GM19463 (cell line): ENCODE measurements around the gene BNC2.
"Not testable (repeated sequence)": the region's sequence is repeated elsewhere in the genome, so short reads cannot be mapped to it uniquely, and the experiment has no call there.

Experiments
- ATAC-seq: cut with Tn5 transposase; IDR thresholded peaks from one replicate; pipeline ENCODE4 v1.9.1; 2021; ENCODE audit warnings: mild to moderate bottlenecking, moderate library complexity; ENCODE audit not compliant: unreplicated experiment

Gene BNC2

DNA sequence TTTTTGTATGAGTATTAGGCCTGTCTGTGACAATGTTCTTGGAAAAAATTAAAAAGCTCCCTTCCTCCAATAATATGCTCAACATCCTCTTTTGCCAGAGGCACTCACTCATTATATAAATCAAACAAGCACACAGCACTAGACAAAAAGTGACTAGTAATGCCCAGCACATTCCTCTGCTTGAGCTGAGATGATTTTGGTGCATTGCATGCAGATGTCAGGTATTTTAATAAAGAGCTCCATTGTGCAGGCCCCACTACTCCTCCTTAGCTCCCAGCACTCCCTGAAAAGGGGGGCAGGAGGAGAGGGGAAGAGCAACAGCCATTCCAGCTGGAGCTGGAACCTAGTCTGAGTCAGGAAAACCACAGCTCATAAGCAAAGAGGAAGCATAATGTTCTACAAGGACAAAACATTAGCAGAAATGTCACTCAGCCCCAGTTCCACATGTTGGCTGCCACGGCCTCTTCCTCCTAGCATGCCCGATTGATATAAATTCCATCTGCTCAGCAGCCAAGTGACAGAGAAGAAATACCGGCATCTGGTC is 348.5 kb downstream of the BNC2 start:
- ATAC-seq = no peak

DNA sequence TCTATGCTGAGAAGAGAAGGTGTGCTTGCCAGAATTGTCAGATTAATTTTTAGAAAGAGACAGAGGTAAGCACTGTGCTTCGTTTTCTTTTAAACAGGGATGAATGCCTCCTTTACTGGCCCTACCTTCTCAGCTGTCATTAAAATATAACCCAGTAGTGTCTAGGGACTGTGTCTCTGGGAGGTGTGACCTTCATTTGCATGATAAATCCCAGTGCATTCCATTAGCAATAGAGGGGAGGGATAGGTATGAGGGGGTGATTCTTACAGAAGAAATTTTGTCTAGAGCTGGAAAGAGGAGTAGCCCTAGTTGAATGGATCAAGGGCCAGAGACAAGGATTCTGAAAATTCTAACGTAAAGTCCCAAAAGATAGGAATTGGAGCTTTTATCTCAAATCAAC is 351.5 kb downstream of the BNC2 start:
- no peak for ATAC-seq

GRCh38 chr9:16516891-16517290 is 353.6 kb downstream of the BNC2 start:
- ATAC-seq = no peak

DNA sequence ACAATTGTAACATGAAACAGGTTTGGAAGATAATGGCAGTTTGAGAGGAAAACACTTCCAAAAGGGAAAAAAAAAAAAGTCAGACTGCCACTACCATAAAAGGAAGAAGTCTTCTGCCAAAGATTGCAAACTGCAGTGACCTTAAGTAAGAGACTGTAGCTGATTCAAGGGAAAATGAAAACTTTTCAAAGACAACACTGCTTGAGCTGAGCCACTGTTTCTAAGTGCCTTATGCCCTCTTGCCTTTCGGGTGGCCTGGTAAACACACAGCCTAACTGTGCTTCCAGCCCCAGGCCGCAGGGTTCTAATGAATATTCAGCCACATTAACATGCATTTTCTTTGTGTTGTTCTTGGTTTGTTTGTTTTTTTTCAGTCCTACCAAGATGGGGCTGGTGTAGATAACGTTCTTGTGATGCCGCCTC is 354.6 kb downstream of the BNC2 start:
- no peak for ATAC-seq

GRCh38 chr9:16515207-16515606 is 355.3 kb downstream of the BNC2 start:
- ATAC-seq = no peak

GRCh38 chr9:16514131-16514530 is 356.3 kb downstream of the BNC2 start:
- ATAC-seq = no peak

DNA sequence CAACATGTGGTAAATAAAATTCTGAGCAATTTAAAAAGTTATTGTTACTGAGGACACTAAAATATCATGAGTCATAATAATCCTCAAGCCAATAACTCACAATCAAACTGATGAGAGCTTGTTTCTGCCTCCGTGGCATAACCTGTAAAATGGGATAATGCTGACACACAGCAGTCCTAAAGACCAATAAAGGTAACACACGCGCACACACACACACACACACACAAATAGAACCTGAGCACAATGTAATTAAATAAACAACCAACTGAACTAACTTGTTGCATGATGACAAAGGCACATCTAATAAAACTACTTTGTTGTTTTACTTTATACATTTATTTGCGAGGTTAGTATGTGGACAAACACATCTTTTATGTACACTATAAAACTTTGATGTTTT is 358.2 kb downstream of the BNC2 start:
- ATAC-seq = no peak

- no peak for ATAC-seq
Observed at GRCh38 chr9:16510482-16510881, 360.0 kb downstream of the BNC2 start.

DNA sequence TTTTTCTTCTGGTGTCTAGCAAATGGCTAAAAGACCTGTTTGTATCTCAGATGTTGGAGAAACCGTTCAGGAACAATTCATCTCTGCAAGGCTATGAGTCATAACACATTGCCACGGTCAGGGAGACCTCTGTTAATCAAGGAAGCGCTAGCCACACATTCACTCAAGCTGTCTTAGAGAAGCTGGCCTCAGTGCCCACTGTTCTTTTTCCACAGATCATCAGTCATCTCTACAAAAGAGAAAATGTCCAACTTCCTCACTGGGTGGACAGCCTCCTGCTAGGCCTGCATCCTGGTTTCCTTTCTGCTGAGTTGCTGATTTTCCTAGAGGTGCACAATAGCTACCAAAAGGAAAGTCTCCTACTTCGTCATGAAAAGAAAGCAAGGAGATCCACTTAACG is 360.5 kb downstream of the BNC2 start:
- no peak for ATAC-seq

- no peak for ATAC-seq
Observed at GRCh38 chr9:16505199-16505598, 365.3 kb downstream of the BNC2 start.

- no peak for ATAC-seq
Observed at GRCh38 chr9:16501726-16502125, 368.7 kb downstream of the BNC2 start.

- no peak for ATAC-seq
Observed at GRCh38 chr9:16501141-16501540, 369.3 kb downstream of the BNC2 start.

DNA sequence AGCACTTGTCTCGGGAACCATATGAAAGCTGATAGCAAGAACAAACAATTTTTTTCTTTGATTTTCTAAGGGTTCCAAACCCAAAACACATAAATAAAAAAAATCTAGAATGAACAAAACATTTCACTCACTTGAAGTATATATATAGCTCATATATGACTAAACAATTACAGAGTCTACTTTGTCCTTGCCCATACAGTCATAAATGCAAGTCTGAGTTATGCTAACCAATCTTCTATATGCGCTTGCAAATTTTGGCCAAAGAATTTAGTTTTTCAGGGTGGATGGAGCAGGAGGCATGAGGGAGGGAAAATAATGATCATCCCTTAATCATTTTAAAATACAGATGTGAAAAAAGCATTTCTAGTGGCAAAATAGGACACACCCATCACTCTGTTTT is 370.1 kb downstream of the BNC2 start:
- ATAC-seq = no peak

DNA sequence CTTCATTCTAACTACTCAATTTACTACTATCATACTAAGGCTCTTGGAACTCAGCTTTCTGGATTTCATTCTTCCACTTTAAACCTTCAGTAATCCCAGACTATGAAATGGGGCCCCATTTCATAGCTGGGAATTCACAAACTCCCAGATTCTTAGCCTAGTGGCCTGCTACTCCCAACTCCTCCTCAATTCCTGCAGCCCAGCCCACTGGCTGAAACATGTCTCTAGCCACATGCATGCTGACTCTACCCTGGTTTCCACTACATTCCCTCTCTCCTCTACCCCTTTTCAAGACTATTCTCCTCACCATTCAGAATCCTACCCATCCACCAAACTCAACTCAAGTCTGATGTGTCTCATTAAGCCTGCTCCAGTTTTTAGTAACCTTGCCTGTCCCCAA is 370.6 kb downstream of the BNC2 start:
- ATAC-seq = no peak

- ATAC-seq = no peak
Observed at GRCh38 chr9:16496908-16497307, 373.6 kb downstream of the BNC2 start.

GRCh38 chr9:16487915-16488314 is 382.6 kb downstream of the BNC2 start:
- ATAC-seq = no peak

GRCh38 chr9:16485575-16486321 is 384.7 kb downstream of the BNC2 start:
- no peak for ATAC-seq

DNA sequence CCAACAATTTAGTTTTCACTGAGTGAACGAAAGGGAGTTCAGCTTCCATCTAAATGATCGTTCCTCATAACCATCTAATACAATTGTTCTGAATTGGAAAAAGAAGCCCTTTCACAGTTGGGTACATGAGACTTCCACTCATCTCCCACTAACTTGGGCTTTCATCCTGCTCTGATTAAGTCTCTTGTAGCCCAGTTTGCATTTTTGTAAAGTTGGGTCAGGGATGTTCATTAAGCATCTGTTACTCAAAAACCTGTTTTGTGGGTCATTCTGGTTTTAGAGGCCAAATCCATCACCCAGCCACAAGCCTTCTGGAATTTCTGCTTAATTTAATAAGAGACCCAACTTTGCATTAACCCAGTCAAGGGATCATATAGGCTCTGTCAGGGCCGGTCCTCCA is 385.3 kb downstream of the BNC2 start:
- ATAC-seq = no peak

DNA sequence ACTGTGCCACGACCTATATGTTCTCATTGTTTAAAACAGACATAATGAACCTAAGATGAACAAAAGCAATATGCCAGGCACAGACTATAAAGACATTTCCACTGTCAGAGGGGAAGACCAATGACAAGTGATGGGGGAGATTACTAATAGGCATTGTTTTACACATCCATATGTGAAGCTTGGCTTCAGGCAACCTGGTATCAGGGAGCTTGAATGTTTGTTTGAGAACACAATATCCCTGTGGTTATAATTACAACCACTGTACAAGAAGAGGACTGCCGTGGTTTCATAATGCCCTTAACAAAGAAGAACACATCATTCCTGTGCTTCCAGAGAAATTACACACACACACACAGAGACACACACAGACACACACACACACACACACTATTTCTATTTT is 385.7 kb downstream of the BNC2 start:
- no peak for ATAC-seq

DNA sequence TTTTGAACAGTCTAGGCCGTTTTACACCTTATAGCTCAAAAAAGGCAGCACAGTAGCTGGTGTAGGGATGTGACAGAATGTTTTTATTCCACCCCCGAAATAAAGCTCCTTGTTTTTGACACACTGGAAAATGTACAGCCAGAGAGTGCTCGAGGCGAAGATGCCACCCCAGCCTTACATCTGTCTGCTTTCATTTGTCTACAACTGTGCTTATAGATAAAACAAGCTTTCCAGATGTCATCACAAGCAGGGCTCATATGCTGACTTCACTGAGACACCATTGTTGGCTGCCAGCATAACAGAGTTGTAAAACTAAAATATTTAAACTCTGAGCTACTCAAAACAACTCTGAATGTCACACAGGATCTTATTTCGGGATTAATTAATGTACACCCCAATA is 386.3 kb downstream of the BNC2 start:
- ATAC-seq = no peak

DNA sequence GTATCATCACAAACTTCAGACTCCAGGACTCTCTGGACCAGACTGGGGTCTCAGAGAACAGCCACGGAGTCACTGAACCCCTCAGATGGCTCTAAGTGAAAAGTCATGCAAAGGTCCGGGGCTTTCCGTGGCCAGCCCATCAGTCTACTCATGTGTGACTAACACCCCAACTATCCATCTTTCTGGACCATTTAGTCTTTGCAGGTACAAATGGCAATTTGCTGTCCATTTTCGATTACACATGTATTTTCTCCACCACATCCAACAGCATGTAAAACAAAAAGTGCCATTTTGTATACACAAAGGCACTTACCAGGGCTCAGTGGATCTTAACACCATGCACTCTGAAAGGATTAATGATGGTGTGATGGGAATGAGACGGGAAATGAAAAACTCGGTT is 387.7 kb downstream of the BNC2 start:
- ATAC-seq = peak; percentile 61

DNA sequence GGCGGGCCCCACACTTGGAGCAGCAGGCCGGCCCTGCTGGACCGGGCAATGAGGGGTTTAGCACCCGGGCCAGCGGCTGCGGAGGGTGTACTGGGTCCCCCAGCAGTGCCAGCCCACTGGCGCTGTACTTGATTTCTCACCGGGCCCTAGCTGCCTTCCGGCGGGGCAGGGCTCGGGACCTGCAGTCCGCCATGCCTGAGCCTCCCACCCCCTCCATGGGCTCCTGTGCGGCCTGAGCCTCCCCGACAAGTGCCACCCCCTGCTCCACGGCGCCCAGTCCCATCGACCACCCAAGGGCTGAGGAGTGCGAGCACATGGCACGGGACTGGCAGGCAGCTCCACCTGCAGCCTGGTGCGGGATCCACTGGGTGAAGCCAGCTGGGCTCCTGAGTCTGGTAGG is 389.9 kb downstream of the BNC2 start:
- ATAC-seq = not testable (repeated sequence)

DNA sequence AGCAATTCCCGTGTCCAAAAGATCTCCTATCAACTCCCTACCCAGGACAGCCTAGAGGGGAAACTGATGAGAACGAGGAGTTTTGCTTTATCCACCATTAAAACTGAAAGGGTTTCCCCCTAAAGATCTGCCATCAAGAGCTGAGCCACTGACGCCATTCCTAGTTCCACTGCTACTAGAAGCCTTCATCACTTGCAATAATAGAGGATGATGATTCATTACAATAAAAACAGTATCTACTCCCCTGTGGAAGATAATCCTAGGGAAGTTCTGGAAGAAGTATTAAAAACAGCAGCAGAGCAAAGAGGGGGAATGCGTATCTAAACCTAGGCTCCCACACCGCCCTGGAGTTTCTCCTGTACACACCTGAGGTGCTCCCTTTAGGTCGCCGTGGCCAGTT is 394.5 kb downstream of the BNC2 start:
- ATAC-seq = no peak
